WTC11 (cell line): ENCODE data around the gene SYCE1L. TPM values are rescaled to one million over a fixed set of nuclear protein-coding genes. Genes with fewer than 3 reads are reported as not detected.
"Not testable (repeated sequence)": the region's sequence is repeated elsewhere in the genome, so short reads cannot be mapped to it uniquely, and the experiment has no call there.

Experiments used
- ATAC-seq: fragments of 200-7000 bp; cut with Tn5 transposase; 2 replicates; pipeline ENCODE4 v1.10.0; 2021; ENCODE audit warnings: mild to moderate bottlenecking, moderate library complexity
- CTCF ChIA-PET: fragments of 300-600 bp; sonication (Branson Sonifier 250); formaldehyde crosslinking; loops from one replicate; lab custom pipeline; 2021; ENCODE audit warnings: antibody characterized with exemption; lab: Charles Lee
- POLR2A ChIA-PET: fragments of 350-600 bp; sonication (Branson Sonifier 250); formaldehyde crosslinking; loops from one replicate; lab custom pipeline; 2021; ENCODE audit warnings: antibody characterized with exemption; lab: Charles Lee
- DNase-seq: peaks from one replicate; pipeline ENCODE4 v3.0.0; 2021; ENCODE audit warnings: low spot score
- H3K27ac Mint-ChIP-seq: 2 replicates; pipeline ENCODE4 v1.8.0; 2021; ENCODE audit warnings: mixed read lengths
- H3K27me3 Mint-ChIP-seq: 2 replicates; pipeline ENCODE4 v1.8.0; 2021; ENCODE audit warnings: low read depth, mild to moderate bottlenecking, moderate library complexity, mixed read lengths
- H3K36me3 Mint-ChIP-seq: 2 replicates; pipeline ENCODE4 v1.8.0; 2021; ENCODE audit warnings: mixed read lengths
- H3K4me1 Mint-ChIP-seq: 2 replicates; pipeline ENCODE4 v1.8.0; 2022; ENCODE audit warnings: mixed read lengths
- H3K4me3 Mint-ChIP-seq: 2 replicates; pipeline ENCODE4 v1.8.0; 2021; ENCODE audit warnings: mild to moderate bottlenecking, moderate library complexity, mixed read lengths
- H3K9me3 Mint-ChIP-seq: 2 replicates; pipeline ENCODE4 v1.8.0; 2021; ENCODE audit warnings: mixed read lengths
- ELF4 ChIP-seq: sonication (generic); formaldehyde crosslinking; IDR thresholded peaks from 2 replicates; pipeline ENCODE4 v1.8.1; 2022; ENCODE audit warnings: low read depth, mild to moderate bottlenecking, moderate library complexity, missing genetic modification reagents
- GRHL2 ChIP-seq: fragments of 250-450 bp; sonication (Bioruptor Pico); IDR thresholded peaks from 2 replicates; pipeline ENCODE4 v1.8.0; 2022; ENCODE audit warnings: mild to moderate bottlenecking, moderate library complexity; ENCODE audit not compliant: insufficient replicate concordance, severe bottlenecking
- GTF2I ChIP-seq: fragments of 250-450 bp; sonication (Bioruptor Pico); conservative IDR thresholded peaks from 2 replicates; pipeline ENCODE4 v1.4.0; 2021; ENCODE audit warnings: mild to moderate bottlenecking
- KAT7 ChIP-seq: sonication (generic); formaldehyde crosslinking; IDR thresholded peaks from 2 replicates; pipeline ENCODE4 v1.8.1; 2023; ENCODE audit warnings: missing genetic modification reagents, mild to moderate bottlenecking, borderline replicate concordance
- MXD4 ChIP-seq: fragments of 250-450 bp; sonication (Bioruptor Pico); IDR thresholded peaks from 2 replicates; pipeline ENCODE4 v1.8.0; 2021; ENCODE audit warnings: mild to moderate bottlenecking, moderate library complexity, borderline replicate concordance
- MYBL2 ChIP-seq: sonication (generic); formaldehyde crosslinking; IDR thresholded peaks from 2 replicates; pipeline ENCODE4 v1.8.1; 2023; ENCODE audit warnings: mild to moderate bottlenecking, moderate library complexity, missing genetic modification reagents
- NFATC4 ChIP-seq: fragments of 250-450 bp; sonication (Bioruptor Pico); IDR thresholded peaks from 2 replicates; pipeline ENCODE4 v1.9.0; 2021; ENCODE audit warnings: mild to moderate bottlenecking
- OVOL2 ChIP-seq: fragments of 250-450 bp; sonication (Bioruptor Pico); IDR thresholded peaks from 2 replicates; pipeline ENCODE4 v1.9.0; 2021; ENCODE audit warnings: mild to moderate bottlenecking, borderline replicate concordance
- SMAD3 ChIP-seq: sonication (generic); formaldehyde crosslinking; IDR thresholded peaks from 2 replicates; pipeline ENCODE4 v1.8.0; 2022; ENCODE audit warnings: missing genetic modification reagents, mild to moderate bottlenecking, borderline replicate concordance
- ZMAT4 ChIP-seq: fragments of 250-450 bp; sonication (Bioruptor Pico); IDR thresholded peaks from 2 replicates; pipeline ENCODE4 v1.9.0; 2021; ENCODE audit warnings: mild to moderate bottlenecking
- ZNF281 ChIP-seq: sonication (generic); formaldehyde crosslinking; IDR thresholded peaks from 2 replicates; pipeline ENCODE4 v1.8.0; 2023; ENCODE audit warnings: mild to moderate bottlenecking, missing genetic modification reagents
- ZNF317 ChIP-seq: sonication (generic); formaldehyde crosslinking; IDR thresholded peaks from 2 replicates; pipeline ENCODE4 v1.8.1; 2023; ENCODE audit warnings: low read depth, mild to moderate bottlenecking, moderate library complexity, missing genetic modification reagents, borderline replicate concordance
- total RNA-seq: library from RNA; stranded (reverse); gene quantifications from 3 replicates; pipeline ENCODE4 v1.2.3, GENCODE V29; 2021
- TF ChIP-seq, protein P1 (sequence below): sonication (generic); formaldehyde crosslinking; IDR thresholded peaks from 2 replicates; pipeline ENCODE4 v1.8.1; 2023; ENCODE audit warnings: mild to moderate bottlenecking, missing genetic modification reagents, borderline replicate concordance
- TF ChIP-seq, protein P2 (sequence below): sonication (generic); formaldehyde crosslinking; IDR thresholded peaks from 2 replicates; pipeline ENCODE4 v1.8.1; 2023; ENCODE audit warnings: mild to moderate bottlenecking, missing genetic modification reagents
- TF ChIP-seq, protein P3 (sequence below): sonication (generic); formaldehyde crosslinking; conservative IDR thresholded peaks from 2 replicates; pipeline ENCODE4 v1.8.1; 2023; ENCODE audit warnings: mild to moderate bottlenecking, low read depth, missing genetic modification reagents, moderate library complexity
- TF ChIP-seq, protein P4 (sequence below): fragments of 250-450 bp; sonication (Bioruptor Pico); IDR thresholded peaks from 2 replicates; pipeline ENCODE4 v1.9.0; 2021; ENCODE audit warnings: mild to moderate bottlenecking, borderline replicate concordance

Gene SYCE1L
- total RNA-seq, 1 experiment from 2014 or later, result 7.0 TPM

- TF ChIP-seq KAT7 (CRISPR knock-in tag), result no peak
These were observed 34.2 kb upstream of the SYCE1L start (continued) for GRCh38 chr16:77165006-77165405.

DNA sequence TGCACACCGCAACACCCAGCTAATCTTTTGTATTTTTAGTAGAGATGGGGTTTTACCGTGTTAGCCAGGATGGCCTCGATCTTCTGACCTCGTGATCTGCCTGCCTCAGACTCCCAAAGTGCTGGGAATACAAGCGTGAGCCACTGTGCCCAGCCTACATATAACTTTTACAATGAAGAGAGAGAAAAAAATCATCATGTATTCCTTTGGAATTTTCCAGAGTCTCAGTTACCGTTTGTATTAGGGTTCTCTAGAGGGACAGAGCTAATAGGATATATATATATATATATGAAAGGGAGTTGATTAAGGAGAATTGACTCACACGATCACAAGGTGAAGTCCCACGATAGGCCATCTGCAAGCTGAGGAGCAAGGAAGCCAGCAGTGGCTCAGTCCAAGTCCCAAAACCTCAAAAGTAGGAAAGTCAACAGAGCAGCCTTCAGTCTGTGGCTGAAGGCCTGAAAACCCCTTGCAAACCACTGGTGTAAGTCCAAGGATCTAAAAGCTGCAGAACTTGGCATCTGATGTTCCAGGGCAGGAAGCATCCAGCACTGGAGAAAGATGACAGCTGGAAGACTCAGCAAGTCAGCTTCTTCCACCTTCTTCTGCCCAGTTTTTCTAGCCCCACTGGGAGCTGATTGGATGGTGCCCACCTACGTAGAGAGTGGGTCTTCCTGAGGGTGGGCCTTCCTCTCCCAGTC, 33.5 kb upstream of the SYCE1L start:
- DNase-seq, POLR2A ChIA-PET, CTCF ChIA-PET, H3K4me3 Mint-ChIP-seq, H3K4me1 Mint-ChIP-seq, ATAC-seq, H3K27ac Mint-ChIP-seq, H3K36me3 Mint-ChIP-seq, H3K27me3 Mint-ChIP-seq: not testable (repeated sequence)
- peaks cover 42% of the 10 kb centered on the region for H3K9me3 Mint-ChIP-seq

- peaks cover 41% of the 10 kb centered on the region for H3K9me3 Mint-ChIP-seq
- H3K4me1 Mint-ChIP-seq, result no peaks in the 10 kb centered on the region
- CTCF ChIA-PET, result no interaction called here
- TF ChIP-seq OVOL2 (CRISPR knock-in tag), result no peak
- TF ChIP-seq ZMAT4, result no peak
- TF ChIP-seq KAT7 (CRISPR knock-in tag), result no peak
- TF ChIP-seq MXD4, result no peak
- TF ChIP-seq NFATC4 (CRISPR knock-in tag), result no peak
- TF ChIP-seq, protein P1, sequence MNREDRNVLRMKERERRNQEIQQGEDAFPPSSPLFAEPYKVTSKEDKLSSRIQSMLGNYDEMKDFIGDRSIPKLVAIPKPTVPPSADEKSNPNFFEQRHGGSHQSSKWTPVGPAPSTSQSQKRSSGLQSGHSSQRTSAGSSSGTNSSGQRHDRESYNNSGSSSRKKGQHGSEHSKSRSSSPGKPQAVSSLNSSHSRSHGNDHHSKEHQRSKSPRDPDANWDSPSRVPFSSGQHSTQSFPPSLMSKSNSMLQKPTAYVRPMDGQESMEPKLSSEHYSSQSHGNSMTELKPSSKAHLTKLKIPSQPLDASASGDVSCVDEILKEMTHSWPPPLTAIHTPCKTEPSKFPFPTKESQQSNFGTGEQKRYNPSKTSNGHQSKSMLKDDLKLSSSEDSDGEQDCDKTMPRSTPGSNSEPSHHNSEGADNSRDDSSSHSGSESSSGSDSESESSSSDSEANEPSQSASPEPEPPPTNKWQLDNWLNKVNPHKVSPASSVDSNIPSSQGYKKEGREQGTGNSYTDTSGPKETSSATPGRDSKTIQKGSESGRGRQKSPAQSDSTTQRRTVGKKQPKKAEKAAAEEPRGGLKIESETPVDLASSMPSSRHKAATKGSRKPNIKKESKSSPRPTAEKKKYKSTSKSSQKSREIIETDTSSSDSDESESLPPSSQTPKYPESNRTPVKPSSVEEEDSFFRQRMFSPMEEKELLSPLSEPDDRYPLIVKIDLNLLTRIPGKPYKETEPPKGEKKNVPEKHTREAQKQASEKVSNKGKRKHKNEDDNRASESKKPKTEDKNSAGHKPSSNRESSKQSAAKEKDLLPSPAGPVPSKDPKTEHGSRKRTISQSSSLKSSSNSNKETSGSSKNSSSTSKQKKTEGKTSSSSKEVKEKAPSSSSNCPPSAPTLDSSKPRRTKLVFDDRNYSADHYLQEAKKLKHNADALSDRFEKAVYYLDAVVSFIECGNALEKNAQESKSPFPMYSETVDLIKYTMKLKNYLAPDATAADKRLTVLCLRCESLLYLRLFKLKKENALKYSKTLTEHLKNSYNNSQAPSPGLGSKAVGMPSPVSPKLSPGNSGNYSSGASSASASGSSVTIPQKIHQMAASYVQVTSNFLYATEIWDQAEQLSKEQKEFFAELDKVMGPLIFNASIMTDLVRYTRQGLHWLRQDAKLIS, result no peak
- no peak for TF ChIP-seq GRHL2 (CRISPR knock-in tag)
- no peak for TF ChIP-seq ELF4 (CRISPR knock-in tag)
- no peak for TF ChIP-seq ZNF281 (CRISPR knock-in tag)
- no peak for TF ChIP-seq GTF2I (CRISPR knock-in tag)
- TF ChIP-seq, protein P2, sequence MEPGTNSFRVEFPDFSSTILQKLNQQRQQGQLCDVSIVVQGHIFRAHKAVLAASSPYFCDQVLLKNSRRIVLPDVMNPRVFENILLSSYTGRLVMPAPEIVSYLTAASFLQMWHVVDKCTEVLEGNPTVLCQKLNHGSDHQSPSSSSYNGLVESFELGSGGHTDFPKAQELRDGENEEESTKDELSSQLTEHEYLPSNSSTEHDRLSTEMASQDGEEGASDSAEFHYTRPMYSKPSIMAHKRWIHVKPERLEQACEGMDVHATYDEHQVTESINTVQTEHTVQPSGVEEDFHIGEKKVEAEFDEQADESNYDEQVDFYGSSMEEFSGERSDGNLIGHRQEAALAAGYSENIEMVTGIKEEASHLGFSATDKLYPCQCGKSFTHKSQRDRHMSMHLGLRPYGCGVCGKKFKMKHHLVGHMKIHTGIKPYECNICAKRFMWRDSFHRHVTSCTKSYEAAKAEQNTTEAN, result no peak
- TF ChIP-seq, protein P3, sequence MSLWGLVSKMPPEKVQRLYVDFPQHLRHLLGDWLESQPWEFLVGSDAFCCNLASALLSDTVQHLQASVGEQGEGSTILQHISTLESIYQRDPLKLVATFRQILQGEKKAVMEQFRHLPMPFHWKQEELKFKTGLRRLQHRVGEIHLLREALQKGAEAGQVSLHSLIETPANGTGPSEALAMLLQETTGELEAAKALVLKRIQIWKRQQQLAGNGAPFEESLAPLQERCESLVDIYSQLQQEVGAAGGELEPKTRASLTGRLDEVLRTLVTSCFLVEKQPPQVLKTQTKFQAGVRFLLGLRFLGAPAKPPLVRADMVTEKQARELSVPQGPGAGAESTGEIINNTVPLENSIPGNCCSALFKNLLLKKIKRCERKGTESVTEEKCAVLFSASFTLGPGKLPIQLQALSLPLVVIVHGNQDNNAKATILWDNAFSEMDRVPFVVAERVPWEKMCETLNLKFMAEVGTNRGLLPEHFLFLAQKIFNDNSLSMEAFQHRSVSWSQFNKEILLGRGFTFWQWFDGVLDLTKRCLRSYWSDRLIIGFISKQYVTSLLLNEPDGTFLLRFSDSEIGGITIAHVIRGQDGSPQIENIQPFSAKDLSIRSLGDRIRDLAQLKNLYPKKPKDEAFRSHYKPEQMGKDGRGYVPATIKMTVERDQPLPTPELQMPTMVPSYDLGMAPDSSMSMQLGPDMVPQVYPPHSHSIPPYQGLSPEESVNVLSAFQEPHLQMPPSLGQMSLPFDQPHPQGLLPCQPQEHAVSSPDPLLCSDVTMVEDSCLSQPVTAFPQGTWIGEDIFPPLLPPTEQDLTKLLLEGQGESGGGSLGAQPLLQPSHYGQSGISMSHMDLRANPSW (CRISPR knock-in tag), result no peak
- TF ChIP-seq, protein P4, sequence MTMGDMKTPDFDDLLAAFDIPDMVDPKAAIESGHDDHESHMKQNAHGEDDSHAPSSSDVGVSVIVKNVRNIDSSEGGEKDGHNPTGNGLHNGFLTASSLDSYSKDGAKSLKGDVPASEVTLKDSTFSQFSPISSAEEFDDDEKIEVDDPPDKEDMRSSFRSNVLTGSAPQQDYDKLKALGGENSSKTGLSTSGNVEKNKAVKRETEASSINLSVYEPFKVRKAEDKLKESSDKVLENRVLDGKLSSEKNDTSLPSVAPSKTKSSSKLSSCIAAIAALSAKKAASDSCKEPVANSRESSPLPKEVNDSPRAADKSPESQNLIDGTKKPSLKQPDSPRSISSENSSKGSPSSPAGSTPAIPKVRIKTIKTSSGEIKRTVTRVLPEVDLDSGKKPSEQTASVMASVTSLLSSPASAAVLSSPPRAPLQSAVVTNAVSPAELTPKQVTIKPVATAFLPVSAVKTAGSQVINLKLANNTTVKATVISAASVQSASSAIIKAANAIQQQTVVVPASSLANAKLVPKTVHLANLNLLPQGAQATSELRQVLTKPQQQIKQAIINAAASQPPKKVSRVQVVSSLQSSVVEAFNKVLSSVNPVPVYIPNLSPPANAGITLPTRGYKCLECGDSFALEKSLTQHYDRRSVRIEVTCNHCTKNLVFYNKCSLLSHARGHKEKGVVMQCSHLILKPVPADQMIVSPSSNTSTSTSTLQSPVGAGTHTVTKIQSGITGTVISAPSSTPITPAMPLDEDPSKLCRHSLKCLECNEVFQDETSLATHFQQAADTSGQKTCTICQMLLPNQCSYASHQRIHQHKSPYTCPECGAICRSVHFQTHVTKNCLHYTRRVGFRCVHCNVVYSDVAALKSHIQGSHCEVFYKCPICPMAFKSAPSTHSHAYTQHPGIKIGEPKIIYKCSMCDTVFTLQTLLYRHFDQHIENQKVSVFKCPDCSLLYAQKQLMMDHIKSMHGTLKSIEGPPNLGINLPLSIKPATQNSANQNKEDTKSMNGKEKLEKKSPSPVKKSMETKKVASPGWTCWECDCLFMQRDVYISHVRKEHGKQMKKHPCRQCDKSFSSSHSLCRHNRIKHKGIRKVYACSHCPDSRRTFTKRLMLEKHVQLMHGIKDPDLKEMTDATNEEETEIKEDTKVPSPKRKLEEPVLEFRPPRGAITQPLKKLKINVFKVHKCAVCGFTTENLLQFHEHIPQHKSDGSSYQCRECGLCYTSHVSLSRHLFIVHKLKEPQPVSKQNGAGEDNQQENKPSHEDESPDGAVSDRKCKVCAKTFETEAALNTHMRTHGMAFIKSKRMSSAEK (CRISPR knock-in tag), result no peak
- no peak for TF ChIP-seq SMAD3
- TF ChIP-seq MYBL2, result no peak
- no peak for TF ChIP-seq ZNF317 (CRISPR knock-in tag)
These were observed 32.5 kb upstream of the SYCE1L start for GRCh38 chr16:77166726-77167125.

More at GRCh38 chr16:77166726-77167125, 32.5 kb upstream of the SYCE1L start:
- Mint-ChIP-seq H3K27ac (no peak overlapping the region), H3K27me3 (no peaks in the 10 kb centered on the region), H3K36me3 (peaks cover 10% of the 10 kb centered on the region), H3K4me3 (no peak overlapping the region)
- POLR2A ChIA-PET, result no interaction called here
- ATAC-seq (no peak), DNase-seq (no peak)
